Testis (tissue), 2 donors: ENCODE measurements around the gene FRY.

Experiments used
- CTCF ChIP-seq, 3 experiments: fragments of 450-650 bp in 2 of 3; fragments of 200-600 bp in 1 of 3; sonication (generic) in 1 of 3; IDR thresholded peaks; one replicate each; pipeline ENCODE4 v1.5.1; 2016 to 2019; ENCODE audit warnings: antibody characterized with exemption in 3 of 3, mild to moderate bottlenecking in 2 of 3, moderate library complexity in 1 of 3
- POLR2A ChIP-seq: fragments of 450-650 bp; IDR thresholded peaks from one replicate; pipeline ENCODE4 v1.6.1; 2017; ENCODE audit warnings: antibody characterized with exemption, mild to moderate bottlenecking, moderate library complexity

GRCh38 chr13:32150239-32150638, 118.7 kb downstream of the FRY start:
- TF ChIP-seq CTCF (IDR thresholded peaks at IDR 0.05) (no peak), POLR2A (no peak)
